ENCODE results near the gene GARNL3. TPM values are rescaled to one million over a fixed set of nuclear protein-coding genes. Genes with fewer than 3 reads are reported as not detected.
A peak's percentile ranks its signal among the peaks of the same experiment; 100 is the strongest.

Gene GARNL3
- total RNA-seq, 1 donor from 2014 or later, result 5.6 TPM

DNA sequence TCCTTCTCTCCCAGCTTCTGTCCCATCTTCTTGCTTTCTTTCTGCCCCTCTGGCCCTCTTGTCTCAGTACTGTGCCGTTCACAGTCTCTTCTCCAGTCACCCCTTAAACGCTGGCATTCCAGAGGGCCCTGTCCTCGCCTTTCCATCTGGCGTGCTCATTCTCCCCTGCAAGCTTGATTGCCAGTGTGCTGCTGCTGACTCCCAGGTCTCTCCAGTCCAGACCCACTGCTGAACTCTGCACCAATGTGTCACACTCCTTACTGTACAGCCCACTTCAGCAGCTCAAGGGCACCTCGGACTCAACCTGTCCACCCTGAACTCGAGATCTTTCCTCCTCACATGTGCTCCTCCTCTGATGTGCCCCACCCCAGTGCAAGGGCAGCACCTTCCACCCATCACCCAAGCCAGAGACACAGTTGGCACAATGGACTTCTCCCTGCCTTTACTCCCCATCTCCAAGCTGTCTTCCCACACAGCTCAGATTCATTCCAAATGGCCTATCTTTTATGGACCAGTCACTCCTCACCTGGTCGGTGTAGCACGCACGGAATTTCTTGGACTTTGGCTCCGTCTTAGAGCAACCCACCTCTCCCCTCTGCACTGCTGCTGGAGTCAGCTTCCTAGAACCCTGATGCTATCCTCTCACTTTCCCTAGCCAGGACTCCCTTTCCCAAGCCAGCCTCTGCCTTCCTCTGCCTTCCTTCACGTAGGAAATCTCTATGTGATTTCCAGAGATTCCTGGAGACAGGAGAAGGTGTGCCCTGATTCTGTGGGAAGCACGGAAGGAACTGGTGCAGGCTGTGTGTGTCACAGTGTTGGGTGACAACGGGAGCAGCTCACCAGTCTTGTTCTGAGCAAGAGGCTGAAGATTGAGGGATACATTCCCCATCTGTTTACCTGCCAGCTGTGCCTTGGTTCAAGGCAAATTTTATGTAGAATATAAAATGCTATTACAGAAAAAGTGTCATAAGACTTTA, 106.4 kb downstream of the GARNL3 start:
- DNase-seq (ENCODE audit: low spot score), result no peak

GRCh38 chr9:127380479-127380878, 115.9 kb downstream of the GARNL3 start:
- no peak for DNase-seq (ENCODE audit: low spot score)

DNA sequence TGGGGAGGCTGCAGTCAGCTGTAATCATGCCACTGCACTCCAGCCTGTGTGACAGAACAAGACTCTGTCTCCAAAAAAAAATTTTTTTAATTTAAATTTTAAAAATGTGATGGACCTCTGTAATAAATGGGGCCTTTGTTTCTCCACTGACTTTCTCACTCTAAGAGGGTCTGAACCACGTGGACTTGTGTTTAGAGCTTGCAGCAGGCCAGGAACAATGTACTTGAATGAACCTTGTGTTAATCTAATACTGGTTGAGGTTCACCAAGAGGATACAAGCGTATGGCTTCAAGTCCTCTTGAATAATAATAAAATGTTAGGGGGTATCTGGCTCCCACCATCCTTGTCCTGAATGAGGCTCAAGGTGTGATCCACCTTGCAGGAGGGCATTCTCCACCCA, 118.0 kb downstream of the GARNL3 start:
- DNase-seq (ENCODE audit: low spot score), result no peak

DNA sequence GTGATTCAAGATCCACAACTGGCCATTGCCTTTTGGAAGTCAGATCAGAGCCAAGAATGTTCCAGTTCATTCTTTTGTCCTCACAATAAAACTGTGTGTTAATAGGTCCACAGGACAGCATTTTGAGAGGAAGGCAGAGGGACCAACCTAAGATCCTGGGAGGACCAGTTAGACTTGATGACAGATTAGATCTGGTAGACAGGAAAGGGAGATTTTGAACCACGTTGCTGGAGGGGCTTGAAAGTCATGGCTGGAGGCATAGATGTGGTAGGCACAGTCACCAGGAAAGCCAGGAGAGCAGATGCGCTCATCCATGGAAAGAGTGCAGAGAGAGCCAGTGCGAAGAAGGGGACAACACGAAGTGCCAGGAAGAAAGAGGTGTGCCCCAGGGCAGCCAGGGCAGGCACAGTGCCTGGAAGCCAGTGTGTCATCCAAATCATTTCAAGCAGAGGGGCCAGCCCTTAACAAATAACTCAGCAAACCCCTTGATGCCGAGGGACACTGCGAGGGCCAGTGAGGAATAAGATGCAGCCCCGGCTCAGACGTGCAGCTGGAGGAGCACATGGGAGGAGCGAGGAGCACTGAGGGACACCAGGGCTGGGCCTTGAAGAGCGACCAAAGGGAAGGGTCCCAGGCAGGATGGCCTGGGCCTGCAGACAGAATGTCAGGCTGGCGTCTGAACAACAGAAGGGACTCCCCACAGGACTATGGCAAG, 119.6 kb downstream of the GARNL3 start:
- DNase-seq (ENCODE audit: low spot score), result peak; percentile 64

- DNase-seq (ENCODE audit: low spot score), result peak; percentile 53
These were observed 120.3 kb downstream of the GARNL3 start for GRCh38 chr9:127384901-127385300.

- no peak for DNase-seq (ENCODE audit: low spot score)
These were observed 121.7 kb downstream of the GARNL3 start for GRCh38 chr9:127386249-127386648.

DNA sequence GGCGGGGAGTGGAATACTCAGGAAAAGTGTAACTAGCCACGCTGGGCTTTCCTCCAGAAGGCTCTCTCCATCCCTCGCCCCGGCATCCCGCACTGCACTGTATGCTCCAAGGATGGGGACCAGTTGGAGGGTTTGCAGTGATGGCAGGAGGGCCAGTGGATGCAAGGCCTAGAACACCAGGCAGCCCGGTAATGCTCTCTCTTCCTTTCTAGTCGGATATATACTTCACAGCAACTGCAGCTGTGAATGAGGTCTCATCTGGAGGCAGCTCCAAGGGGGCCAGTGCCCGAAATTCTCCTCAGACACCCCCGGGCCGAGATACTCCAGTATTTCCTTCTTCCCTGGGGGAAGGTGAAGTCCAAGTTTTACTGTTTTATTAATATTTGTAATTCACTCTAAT, 122.4 kb downstream of the GARNL3 start:
- DNase-seq (ENCODE audit: low spot score), result no peak

DNA sequence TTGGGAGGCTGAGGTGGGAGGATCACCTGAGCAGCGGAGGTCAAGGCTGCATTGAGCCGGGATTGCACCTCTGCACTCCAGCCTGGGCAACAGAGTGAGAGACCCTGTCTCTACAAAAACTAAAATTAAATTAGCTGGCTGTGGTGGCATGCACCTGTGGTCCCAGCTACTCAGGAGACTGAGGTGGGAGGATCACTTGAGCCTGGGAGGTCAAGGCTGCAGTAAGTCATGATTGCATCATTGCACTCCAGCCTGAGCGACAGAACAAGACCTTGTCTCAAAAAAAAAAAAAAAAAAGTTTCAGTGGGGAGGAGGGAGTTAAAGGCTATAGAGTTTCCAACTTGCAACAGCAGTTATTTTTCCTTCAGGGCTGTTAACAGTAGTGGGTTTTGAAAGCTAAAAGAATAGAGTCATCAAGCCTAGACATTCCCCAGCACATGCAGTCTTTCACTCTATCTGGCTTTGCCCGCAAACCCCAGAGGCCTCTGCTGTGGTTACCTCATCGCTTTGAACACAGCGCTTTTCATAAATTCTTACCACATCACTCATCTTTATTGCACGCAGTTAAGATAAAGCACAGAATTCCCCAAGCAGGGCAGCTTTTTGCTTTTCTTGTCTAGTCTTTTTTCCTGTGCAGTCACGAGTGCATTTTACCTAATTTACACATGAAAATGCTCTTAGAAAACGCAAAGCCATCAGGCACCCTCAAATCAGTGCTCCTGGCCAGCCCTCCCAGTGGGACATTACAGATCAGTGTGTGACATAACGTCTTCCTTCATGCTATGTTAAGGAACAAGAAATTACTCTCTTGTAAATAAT, 123.7 kb downstream of the GARNL3 start:
- DNase-seq (ENCODE audit: low spot score), result no peak

- no peak for DNase-seq (ENCODE audit: low spot score)
These were observed 124.3 kb downstream of the GARNL3 start for GRCh38 chr9:127388856-127389238.

DNA sequence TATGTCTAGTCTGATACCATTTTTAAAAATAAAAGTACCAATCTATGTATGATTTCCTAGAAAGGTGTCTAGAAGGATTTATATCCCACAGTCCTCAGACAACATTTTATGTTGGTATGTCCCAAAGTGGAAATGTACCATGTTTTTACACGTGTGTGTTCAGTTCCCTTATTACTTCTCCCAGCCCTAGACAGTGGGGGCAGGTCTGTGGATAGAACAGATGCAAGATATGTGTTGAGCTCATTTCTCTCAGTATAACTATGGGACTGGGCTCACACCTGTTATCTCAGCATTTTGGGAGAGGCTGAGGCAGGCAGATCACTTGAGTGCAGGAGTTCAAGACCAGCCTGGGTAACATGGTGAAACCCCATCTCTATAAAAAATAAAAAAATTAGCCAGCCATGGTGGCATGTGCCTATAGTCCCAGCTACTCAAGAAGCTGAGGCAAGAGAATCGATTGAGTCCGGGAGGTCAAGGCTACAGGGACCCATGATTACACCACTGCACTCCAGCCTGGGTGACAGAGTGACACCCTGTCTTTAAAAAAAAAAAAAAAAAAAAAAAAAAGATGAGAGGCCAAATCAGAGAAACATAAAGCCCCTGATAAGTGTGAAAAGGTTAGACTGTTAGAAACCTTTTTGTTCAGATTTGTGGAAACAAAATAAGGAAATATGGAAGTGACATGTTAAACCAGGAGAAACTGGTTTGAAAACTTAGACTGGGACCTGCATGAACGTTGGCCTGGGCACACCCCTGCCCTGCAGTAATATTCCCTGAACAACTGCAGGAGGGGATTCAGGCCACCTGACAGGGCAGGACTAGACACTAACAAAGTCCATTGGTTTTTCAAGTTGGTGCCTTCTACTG, 125.0 kb downstream of the GARNL3 start:
- no peak for DNase-seq (ENCODE audit: low spot score)

DNA sequence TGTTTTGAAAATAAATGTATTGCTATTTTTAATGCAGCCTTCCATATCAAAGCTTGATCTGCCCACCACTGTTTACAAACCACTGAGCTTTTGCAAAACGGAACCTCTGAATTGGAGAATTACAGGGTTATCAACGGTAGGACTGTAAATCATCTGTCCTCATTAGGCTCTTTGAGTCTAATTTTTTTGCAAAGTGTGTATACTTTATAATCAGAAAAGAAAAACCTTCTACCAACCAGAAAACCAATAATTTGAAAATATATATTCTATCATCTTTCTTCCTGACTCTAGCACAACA, 125.6 kb downstream of the GARNL3 start:
- DNase-seq (ENCODE audit: low spot score), result no peak

DNA sequence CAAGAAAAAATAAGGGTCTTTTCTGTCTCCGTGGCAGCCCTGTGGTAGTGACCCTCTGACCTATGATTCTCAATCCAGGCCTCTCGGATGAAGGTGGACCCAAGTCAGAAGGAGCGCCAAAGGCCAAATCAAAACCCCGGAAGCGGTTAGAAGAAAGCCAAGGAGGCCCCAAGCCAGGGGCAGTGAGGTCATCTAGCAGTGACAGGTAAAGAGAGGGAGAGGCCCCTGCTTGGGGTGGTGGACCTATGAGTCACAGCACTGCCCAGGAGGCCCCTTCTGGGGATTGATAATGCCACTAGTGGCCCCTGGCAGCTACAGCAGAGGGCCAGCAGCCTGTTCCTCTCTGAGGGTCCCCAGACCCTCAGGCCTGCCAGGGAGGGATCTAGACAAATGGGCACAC, 126.0 kb downstream of the GARNL3 start:
- DNase-seq (ENCODE audit: low spot score), result no peak

- DNase-seq (ENCODE audit: low spot score), result no peak
These were observed 127.6 kb downstream of the GARNL3 start for GRCh38 chr9:127392166-127392565.

DNA sequence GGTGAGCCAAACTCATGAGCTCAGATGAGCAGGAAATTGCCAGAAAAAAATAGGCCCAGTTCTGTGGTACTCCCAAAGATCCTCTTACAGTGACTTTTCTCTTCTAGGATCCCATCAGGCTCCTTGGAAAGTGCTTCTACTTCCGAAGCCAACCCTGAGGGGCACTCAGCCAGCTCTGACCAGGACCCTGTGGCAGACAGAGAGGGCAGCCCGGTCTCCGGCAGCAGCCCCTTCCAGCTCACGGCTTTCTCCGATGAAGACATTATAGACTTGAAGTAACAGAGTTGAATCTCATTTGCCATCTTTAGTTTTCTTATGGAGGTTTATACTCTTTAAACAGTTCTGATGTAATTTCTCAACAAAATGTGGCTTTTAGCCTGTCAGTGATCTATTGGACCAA, 128.4 kb downstream of the GARNL3 start:
- DNase-seq (ENCODE audit: low spot score), result no peak

GRCh38 chr9:127393645-127394044, 129.1 kb downstream of the GARNL3 start:
- no peak for DNase-seq (ENCODE audit: low spot score)

DNA sequence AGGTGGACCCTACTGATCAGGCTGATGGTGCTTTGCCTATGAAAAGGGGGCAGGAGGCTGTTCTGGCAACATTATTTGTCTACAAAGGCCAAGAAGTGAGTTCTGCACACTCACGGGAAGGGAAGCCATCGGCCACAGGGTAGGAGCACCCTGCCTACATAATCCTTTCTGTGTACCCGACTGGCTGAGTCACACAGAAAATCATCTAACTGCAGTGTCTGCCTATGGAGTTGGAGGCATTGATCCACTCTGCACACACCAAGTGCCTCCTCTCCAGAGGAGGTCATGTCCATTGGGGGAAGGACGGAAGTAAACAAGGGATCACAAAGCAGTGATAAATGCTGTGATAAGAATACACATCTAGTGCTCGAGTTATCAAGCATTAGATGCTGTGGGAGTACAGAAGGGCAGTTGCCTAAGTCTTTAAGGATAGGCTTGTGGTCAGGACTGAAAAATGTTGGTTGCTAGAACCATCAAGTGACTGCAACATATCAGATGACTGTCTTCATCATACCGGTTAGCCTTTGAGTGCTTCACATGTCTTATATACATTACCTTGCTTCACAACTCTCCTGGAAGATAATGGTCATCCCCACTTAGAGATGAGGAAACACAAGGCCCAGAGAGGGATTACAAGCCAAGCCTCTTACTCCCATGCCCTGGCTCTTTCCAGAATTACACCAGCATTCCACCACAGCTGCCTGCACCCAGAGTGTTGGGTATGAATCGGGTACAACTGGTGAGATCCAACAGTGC, 131.1 kb downstream of the GARNL3 start:
- DNase-seq (ENCODE audit: low spot score), result no peak

- DNase-seq (ENCODE audit: low spot score), result no peak
These were observed 131.8 kb downstream of the GARNL3 start for GRCh38 chr9:127396253-127396807.

GRCh38 chr9:127396808-127397645, 132.5 kb downstream of the GARNL3 start, which contains the start of gene SLC2A8:
Gene SLC2A8 (plus strand): TSS chr9:127397169. CDS start chr9:127397231, 62 bp downstream.
- peak; percentile 98 for DNase-seq (ENCODE audit: low spot score)

Measured in mesenteric fat pad (tissue), 1 donor.